Fibroblast of pulmonary artery (primary cell): ENCODE results near the gene WASHC3.
A peak's percentile ranks its signal among the peaks of the same experiment; 100 is the strongest.

Source experiments
- DNase-seq: peaks from one replicate; pipeline ENCODE4 v3.0.0-alpha.2; 2010; ENCODE audit warnings: low read depth
- H3K4me3 ChIP-seq: replicated peaks from 2 replicates; pipeline ENCODE4 v1.5.1; 2011; ENCODE audit warnings: low read depth, mild to moderate bottlenecking, control low read depth, low read length, moderate library complexity
- TF ChIP-seq, protein P1 (sequence below): IDR thresholded peaks from 2 replicates; pipeline ENCODE4 v1.5.1; 2011; ENCODE audit warnings: mild to moderate bottlenecking, control low read depth, low read length, inconsistent platforms; ENCODE audit errors: missing control alignments

The WASHC3 gene

DNA sequence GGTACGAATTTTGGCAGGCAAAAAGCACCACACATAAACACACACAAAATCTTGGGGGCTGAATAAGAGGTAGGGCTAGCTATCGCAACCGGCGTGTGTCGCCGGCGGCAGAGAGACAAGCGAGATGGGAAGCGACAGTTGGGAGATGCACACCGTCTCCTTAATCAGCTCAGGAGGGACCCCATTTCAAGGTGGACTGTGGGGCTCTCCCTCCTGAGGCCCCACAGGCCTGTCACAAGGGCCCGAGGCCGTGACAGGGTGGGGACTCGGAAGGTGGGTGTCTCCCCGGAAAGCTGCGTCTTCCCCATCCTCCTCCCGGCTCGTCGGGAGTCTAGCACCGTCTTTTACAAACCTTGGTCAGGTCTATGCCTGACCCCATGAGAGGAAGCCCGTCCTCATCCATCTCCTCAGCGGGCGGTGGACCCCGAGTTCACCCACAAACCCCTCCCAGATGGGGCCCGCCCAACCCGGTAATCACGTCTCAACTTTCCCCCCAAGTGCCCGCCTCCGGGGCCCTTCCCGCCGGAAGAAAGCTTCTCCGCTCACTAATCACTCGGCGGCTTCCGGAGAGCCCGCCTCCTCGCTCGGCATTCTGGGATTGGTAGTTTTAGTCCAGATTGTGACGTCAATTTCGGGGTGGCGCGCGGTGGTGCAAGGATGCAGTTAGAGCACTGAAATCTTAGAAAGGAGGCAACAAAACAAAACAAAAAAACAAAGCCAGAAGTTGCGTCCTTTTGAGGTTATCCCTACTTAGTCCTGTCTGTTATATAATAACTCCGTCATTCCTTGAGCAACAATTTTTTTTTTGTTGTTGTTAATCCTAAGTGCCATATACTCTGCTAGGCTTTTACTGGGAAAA is at the start of gene WASHC3:
Gene WASHC3 (minus strand): TSS at position 432 of the 859 bp plus-strand sequence. CDS start 29 bp downstream, at position 403.
- TF ChIP-seq, protein P1, sequence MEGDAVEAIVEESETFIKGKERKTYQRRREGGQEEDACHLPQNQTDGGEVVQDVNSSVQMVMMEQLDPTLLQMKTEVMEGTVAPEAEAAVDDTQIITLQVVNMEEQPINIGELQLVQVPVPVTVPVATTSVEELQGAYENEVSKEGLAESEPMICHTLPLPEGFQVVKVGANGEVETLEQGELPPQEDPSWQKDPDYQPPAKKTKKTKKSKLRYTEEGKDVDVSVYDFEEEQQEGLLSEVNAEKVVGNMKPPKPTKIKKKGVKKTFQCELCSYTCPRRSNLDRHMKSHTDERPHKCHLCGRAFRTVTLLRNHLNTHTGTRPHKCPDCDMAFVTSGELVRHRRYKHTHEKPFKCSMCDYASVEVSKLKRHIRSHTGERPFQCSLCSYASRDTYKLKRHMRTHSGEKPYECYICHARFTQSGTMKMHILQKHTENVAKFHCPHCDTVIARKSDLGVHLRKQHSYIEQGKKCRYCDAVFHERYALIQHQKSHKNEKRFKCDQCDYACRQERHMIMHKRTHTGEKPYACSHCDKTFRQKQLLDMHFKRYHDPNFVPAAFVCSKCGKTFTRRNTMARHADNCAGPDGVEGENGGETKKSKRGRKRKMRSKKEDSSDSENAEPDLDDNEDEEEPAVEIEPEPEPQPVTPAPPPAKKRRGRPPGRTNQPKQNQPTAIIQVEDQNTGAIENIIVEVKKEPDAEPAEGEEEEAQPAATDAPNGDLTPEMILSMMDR: no peak

DNA sequence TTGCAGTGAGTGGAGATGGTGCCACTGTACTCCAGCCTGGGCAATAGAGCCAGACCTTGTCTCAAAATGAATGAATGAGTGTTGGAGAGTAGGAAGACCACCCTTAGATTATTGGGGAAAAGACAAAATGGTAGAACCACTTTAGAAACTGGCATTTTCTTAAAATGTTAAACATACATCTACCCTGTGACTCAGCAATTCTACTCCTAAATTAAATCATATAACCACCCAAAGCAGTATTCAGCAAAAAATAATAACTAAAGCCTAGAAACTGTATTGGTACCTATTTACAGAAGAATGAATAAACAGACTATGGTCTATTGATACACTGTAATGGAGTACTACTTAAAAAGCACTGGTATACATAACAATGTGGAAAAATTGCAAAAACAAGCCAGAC is 49.0 kb upstream of the WASHC3 start:
- DNase-seq: no peak
- no peak overlapping the region for H3K4me3 ChIP-seq
- TF ChIP-seq, protein P1: no peak

More for the DNA sequence above, at the start of gene WASHC3:
- peak within 1 kb of the TSS; percentile 92 for H3K4me3 ChIP-seq
- peak; percentile 94 for DNase-seq

DNA sequence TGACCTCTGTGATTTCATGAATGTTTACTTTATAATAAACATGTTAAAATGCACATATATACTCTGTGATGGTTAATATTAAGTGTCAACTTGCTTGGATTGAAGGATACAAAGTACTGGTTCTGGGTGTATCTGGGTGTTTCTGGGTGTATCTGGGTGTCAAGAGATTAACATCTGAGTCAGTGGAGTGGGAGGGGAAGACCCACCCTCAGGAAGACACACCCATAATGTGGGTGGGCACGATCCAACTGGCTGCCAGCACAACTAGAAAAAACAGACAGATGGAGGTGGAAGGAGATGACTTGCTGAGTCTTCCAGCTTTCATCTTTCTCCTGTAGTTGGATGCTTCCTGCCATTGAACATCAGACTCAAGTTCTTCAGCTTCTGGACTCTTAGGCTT is 46.2 kb upstream of the WASHC3 start:
- TF ChIP-seq, protein P1: no peak
- no peak for DNase-seq
- no peak overlapping the region for H3K4me3 ChIP-seq

- no peak for DNase-seq
- TF ChIP-seq, protein P1: no peak
- no peak overlapping the region for H3K4me3 ChIP-seq
These were observed 45.1 kb upstream of the WASHC3 start for GRCh38 chr12:102106905-102107304.

- DNase-seq: no peak
- TF ChIP-seq, protein P1: no peak
- no peak overlapping the region for H3K4me3 ChIP-seq
These were observed 35.1 kb upstream of the WASHC3 start for GRCh38 chr12:102096855-102097254.

GRCh38 chr12:102095677-102096263 is 34.0 kb upstream of the WASHC3 start:
- peak; percentile 68 for DNase-seq
- TF ChIP-seq, protein P1: peak; percentile 69
- no peak overlapping the region for H3K4me3 ChIP-seq
